HG02852 (cell line): ENCODE data around the gene SIVA1.

Experiments
- ATAC-seq: cut with Tn5 transposase; IDR thresholded peaks from one replicate; pipeline ENCODE4 v1.9.1; 2021; ENCODE audit warnings: mild to moderate bottlenecking, moderate library complexity; ENCODE audit not compliant: unreplicated experiment

Gene SIVA1

DNA sequence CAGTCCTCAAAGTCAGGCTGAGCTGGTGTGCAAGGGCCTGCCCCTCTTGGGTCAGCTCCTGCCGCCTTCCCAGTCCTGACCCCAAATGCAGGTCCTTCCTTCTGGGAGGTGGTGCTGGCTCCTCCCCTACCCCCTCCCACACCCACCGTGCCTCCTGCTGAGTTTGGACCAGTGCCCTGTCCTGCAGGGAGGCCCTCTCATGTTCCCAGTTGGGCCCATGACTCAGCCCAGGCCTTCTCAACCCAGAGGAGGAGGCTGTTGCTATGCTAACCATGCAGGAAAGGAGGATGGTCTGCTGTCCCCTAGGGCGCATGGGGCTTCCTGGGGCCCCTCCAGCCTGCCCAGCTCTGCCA, 52.4 kb downstream of the SIVA1 start:
- ATAC-seq = no peak

DNA sequence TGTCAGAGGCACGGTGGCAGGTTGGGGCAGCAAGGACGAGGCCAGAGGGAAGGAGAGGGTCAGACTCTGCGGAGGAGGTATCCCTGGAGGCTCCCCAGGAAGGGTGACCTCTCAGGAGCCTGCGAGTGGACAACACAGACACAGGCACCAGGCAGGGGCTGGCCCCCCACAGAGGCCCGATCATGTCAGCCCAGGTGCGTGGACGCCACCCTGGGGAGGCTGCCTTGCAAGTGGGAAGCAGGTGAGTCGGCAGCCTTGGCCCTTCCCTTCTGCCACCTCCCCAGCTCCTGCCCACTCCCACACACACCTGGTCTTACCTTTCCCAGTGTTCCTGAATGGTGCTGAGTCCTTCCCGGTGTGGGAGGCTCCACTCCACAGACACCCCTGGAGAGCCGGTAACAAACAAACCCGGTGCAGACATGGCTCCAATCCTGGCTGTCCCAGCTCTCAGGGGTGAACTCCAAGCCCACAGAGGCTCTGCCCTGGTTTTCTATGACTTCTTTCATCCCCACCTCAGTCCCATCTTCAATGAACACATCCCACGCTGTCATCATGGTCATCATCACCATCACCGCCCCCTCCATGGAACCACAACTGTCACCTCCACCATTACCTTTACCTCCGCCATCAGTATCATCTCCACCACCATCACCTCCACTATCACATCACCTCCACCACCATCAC, 53.1 kb downstream of the SIVA1 start:
- ATAC-seq = no peak

DNA sequence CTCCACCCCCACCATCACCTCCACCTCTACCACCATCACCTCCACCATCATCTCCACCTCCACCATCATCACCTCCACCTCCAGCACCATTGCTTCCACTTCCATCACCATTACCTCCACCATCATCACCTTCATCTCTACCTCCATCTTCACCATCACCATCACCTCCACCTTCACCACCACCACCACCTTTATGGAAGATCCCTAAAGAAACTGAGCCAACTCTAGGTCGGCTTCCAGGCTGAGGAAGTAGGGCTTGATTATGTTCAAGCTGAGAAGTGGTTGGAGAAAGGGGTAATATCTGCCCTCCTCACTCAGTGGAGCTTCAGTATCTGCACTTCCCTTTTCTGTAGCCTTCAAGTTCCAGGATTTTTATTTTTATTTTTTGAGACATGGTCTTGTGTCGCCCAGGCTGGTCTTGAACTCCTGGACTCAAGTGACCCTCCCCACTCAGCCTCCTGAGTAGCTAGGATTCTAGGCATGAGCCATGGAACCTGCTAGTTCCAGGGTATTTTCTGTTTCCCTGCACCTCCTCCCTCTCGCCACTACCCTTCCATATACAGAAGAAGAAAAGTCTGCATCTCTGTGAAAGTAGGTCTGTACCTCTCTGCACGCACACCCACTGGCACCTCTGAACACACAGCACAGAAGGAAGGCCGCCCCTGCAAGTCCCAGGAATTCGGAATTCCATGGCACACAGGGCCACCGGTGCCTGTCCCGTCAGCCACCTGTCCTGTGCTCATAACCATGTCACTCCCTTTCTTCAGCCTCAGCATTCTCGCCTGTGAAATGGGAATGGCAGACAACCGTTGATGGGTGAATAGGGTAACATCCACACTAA, 53.9 kb downstream of the SIVA1 start:
- no peak for ATAC-seq

- no peak for ATAC-seq
Observed at GRCh38 chr14:104808456-104808855, 55.5 kb downstream of the SIVA1 start.
